Neural crest cell (in vitro differentiated cells): Measurements from ENCODE around the gene CYTH1. TPM values are rescaled to one million over a fixed set of nuclear protein-coding genes. Genes with fewer than 3 reads are reported as not detected.

Source experiments
- DNase-seq: peaks from one replicate; pipeline ENCODE4 v3.0.0; 2021; ENCODE audit warnings: low read depth, mixed read lengths, low spot score
- H3K27ac Mint-ChIP-seq: one replicate; pipeline ENCODE4 v1.8.0; 2021; ENCODE audit warnings: mild to moderate bottlenecking, mixed read lengths; ENCODE audit not compliant: unreplicated experiment
- H3K27me3 Mint-ChIP-seq: 2 replicates; pipeline ENCODE4 v1.8.0; 2021; ENCODE audit warnings: low read depth, mild to moderate bottlenecking, mixed read lengths
- H3K36me3 Mint-ChIP-seq: 2 replicates; pipeline ENCODE4 v1.8.0; 2021; ENCODE audit warnings: low read depth, mild to moderate bottlenecking, mixed read lengths
- H3K4me1 Mint-ChIP-seq: 2 replicates; pipeline ENCODE4 v1.8.0; 2021; ENCODE audit warnings: mixed read lengths
- H3K4me3 Mint-ChIP-seq: one replicate; pipeline ENCODE4 v1.8.0; 2021; ENCODE audit warnings: mild to moderate bottlenecking, mixed read lengths
- H3K9me3 Mint-ChIP-seq: 2 replicates; pipeline ENCODE4 v1.8.0; 2021; ENCODE audit warnings: mixed read lengths
- total RNA-seq: library from RNA; stranded (reverse); gene quantifications from 2 replicates; pipeline ENCODE4 v1.2.1, GENCODE V29; 2021
- TF ChIP-seq, protein P1 (sequence below): fragments of 200-600 bp; sonication (generic); conservative IDR thresholded peaks from 2 replicates; pipeline ENCODE4 v1.5.0; 2021; ENCODE audit warnings: antibody characterized with exemption, mild to moderate bottlenecking

CYTH1 gene
- total RNA-seq, 1 donor from 2014 or later = 26.8 TPM

- Mint-ChIP-seq H3K4me1 (peaks cover 47% of the 10 kb centered on the region), H3K36me3 (no peaks in the 10 kb centered on the region), H3K27me3 (no peaks in the 10 kb centered on the region), H3K9me3 (no peaks in the 10 kb centered on the region), H3K27ac (no peak overlapping the region), H3K4me3 (no peak overlapping the region)
- no peak for DNase-seq
- TF ChIP-seq, protein P1, sequence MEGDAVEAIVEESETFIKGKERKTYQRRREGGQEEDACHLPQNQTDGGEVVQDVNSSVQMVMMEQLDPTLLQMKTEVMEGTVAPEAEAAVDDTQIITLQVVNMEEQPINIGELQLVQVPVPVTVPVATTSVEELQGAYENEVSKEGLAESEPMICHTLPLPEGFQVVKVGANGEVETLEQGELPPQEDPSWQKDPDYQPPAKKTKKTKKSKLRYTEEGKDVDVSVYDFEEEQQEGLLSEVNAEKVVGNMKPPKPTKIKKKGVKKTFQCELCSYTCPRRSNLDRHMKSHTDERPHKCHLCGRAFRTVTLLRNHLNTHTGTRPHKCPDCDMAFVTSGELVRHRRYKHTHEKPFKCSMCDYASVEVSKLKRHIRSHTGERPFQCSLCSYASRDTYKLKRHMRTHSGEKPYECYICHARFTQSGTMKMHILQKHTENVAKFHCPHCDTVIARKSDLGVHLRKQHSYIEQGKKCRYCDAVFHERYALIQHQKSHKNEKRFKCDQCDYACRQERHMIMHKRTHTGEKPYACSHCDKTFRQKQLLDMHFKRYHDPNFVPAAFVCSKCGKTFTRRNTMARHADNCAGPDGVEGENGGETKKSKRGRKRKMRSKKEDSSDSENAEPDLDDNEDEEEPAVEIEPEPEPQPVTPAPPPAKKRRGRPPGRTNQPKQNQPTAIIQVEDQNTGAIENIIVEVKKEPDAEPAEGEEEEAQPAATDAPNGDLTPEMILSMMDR = no peak
Measured at GRCh38 chr17:78726513-78726912, 55.6 kb downstream of the CYTH1 start.

DNA sequence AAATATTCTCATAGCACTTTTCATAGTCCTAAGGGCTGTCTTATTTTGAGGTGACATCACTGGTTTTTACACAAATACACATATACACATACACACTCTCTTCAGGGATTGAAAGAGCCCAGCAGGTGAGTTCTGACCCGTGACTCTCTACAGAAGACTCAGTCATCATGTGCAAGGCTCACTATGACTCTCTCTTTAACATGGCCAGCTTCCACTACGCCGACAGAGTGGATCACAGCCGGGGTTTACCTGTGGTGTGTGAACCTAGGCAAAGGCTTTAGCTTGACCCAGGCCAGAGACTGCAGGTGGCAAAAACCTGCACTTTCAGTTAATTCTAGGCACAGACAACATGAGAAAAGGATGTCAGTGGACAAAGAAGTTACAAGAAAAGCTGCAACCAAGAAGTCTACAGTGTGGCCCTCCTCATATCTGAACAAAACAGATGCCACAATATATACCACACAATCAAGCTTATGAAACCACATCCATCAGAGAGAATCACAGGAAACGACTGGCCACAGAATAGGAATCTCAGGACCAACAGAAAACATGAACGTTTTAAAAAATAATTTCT, 56.5 kb downstream of the CYTH1 start:
- DNase-seq = no peak
- Mint-ChIP-seq H3K36me3 (no peaks in the 10 kb centered on the region), H3K4me1 (peaks cover 47% of the 10 kb centered on the region), H3K27ac (no peak overlapping the region), H3K9me3 (no peaks in the 10 kb centered on the region), H3K4me3 (no peak overlapping the region), H3K27me3 (no peaks in the 10 kb centered on the region)
- TF ChIP-seq, protein P1 = no peak

- Mint-ChIP-seq H3K27ac (peak overlapping the region; percentile 3), H3K4me3 (no peak overlapping the region), H3K4me1 (peaks cover 46% of the 10 kb centered on the region), H3K9me3 (no peaks in the 10 kb centered on the region), H3K36me3 (no peaks in the 10 kb centered on the region), H3K27me3 (no peaks in the 10 kb centered on the region)
- TF ChIP-seq, protein P1 = no peak
- no peak for DNase-seq
Measured at GRCh38 chr17:78724999-78725398, 57.1 kb downstream of the CYTH1 start.

- H3K27ac Mint-ChIP-seq = peak overlapping the region; percentile 3
- TF ChIP-seq, protein P1 = no peak
- no peak for DNase-seq
- peaks cover 42% of the 10 kb centered on the region for H3K4me1 Mint-ChIP-seq
- H3K36me3 Mint-ChIP-seq = no peaks in the 10 kb centered on the region
- no peaks in the 10 kb centered on the region for H3K27me3 Mint-ChIP-seq
- H3K4me3 Mint-ChIP-seq = no peak overlapping the region
- no peaks in the 10 kb centered on the region for H3K9me3 Mint-ChIP-seq
Measured at GRCh38 chr17:78724544-78724943, 57.5 kb downstream of the CYTH1 start.

DNA sequence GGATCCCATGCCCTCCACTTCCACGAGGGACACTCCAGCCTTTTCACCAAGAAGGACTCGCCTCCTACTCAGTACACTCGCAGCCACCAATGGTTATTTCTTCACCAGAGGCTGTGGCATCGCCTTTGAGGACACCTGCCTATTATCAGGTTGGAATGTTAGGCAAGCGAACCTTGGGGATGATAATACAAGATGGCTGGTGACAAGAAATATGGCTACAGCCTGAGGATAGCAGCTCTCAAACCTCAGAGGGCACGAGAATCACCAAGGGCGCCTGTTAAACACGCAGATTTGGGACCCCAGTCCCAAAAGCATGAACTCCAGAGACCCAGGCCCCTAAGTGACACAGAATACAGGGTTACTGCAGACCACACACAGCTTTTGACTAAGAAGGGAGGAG, 58.1 kb downstream of the CYTH1 start:
- Mint-ChIP-seq H3K36me3 (no peaks in the 10 kb centered on the region), H3K9me3 (no peaks in the 10 kb centered on the region), H3K4me1 (peaks cover 42% of the 10 kb centered on the region), H3K27ac (no peak overlapping the region), H3K27me3 (no peaks in the 10 kb centered on the region), H3K4me3 (peak overlapping the region; percentile 71)
- TF ChIP-seq, protein P1 = no peak
- no peak for DNase-seq
